ENCODE measurements around the gene ARHGAP5.

- TF ChIP-seq CTCF (IDR thresholded peaks at IDR 0.05; ENCODE audit: low read length) (no peak), EZH2 (IDR thresholded peaks at IDR 0.05; ENCODE audit: borderline replicate concordance, low read length) (no peak)
Observed at GRCh38 chr14:32043624-32044023, 33.5 kb upstream of the ARHGAP5 start.

Data from OCI-LY1 (cell line).